ENCODE measurements around the gene MOB3A. TPM values are rescaled to one million over a fixed set of nuclear protein-coding genes. Genes with fewer than 3 reads are reported as not detected.
A peak's percentile ranks its signal among the peaks of the same experiment; 100 is the strongest.

MOB3A gene
- total and polyA plus RNA-seq, 2 of the 13 experiments (the other 11 are each of a cell fraction or from before 2014, with no cell fraction given) = 3.5 to 17.8 TPM

DNA sequence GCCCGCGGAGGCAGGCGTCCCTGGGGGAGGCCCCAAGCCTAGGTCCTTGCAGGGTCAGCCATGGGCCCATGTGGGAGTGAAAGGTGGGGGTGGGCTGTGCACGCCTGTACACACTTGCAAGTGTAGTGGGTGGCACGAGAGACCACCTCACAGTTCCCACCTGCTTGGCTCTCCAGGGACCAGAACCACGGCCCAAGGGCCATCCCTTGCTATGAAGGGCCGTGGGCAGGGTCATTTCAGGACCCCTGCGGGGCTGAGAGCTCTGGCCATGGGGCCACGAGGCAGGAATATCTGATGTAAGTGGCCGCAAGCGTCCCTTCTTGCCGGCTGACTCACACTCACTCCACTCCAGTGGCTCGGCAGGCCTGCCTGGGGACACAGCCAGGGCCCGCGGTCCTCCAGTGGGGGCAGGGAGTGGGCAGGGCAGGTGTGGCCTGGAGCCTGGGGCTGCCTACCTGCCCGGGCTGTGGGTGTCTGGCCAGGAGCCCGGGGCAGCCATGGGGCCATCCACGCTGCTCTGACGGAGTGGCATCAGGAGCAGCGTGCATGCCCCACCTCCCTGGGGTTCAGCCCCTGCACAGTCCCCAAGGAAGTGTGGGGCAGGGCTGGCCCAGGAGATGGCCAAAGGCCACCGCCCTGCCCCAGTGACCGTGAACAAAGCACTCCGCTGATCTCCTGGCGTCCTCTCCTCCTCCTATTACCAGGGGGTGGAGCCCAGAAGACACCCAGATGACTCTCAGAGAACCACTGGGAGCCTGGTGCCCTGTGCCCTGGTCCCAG, 36.5 kb downstream of the MOB3A start (continued):
- TF ChIP-seq, protein P1, sequence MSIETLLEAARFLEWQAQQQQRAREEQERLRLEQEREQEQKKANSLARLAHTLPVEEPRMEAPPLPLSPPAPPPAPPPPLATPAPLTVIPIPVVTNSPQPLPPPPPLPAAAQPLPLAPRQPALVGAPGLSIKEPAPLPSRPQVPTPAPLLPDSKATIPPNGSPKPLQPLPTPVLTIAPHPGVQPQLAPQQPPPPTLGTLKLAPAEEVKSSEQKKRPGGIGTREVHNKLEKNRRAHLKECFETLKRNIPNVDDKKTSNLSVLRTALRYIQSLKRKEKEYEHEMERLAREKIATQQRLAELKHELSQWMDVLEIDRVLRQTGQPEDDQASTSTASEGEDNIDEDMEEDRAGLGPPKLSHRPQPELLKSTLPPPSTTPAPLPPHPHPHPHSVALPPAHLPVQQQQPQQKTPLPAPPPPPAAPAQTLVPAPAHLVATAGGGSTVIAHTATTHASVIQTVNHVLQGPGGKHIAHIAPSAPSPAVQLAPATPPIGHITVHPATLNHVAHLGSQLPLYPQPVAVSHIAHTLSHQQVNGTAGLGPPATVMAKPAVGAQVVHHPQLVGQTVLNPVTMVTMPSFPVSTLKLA (IDR thresholded peaks at IDR 0.05) = no peak
- TF ChIP-seq, protein P2, sequence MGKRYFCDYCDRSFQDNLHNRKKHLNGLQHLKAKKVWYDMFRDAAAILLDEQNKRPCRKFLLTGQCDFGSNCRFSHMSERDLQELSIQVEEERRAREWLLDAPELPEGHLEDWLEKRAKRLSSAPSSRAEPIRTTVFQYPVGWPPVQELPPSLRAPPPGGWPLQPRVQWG (CRISPR knock-in tag; IDR thresholded peaks at IDR 0.05; ENCODE audit: borderline replicate concordance, low read depth) = no peak
- TF ChIP-seq ZNF546 (CRISPR knock-in tag; conservative IDR thresholded peaks at IDR 0.05) = no peak
- TF ChIP-seq, protein P3, sequence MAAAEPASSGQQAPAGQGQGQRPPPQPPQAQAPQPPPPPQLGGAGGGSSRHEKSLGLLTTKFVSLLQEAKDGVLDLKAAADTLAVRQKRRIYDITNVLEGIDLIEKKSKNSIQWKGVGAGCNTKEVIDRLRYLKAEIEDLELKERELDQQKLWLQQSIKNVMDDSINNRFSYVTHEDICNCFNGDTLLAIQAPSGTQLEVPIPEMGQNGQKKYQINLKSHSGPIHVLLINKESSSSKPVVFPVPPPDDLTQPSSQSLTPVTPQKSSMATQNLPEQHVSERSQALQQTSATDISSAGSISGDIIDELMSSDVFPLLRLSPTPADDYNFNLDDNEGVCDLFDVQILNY (CRISPR knock-in tag; conservative IDR thresholded peaks at IDR 0.05) = no peak
- no peak for TF ChIP-seq ZNF350 (CRISPR knock-in tag; IDR thresholded peaks at IDR 0.05; ENCODE audit: borderline replicate concordance, low read depth)
- TF ChIP-seq, protein P4, sequence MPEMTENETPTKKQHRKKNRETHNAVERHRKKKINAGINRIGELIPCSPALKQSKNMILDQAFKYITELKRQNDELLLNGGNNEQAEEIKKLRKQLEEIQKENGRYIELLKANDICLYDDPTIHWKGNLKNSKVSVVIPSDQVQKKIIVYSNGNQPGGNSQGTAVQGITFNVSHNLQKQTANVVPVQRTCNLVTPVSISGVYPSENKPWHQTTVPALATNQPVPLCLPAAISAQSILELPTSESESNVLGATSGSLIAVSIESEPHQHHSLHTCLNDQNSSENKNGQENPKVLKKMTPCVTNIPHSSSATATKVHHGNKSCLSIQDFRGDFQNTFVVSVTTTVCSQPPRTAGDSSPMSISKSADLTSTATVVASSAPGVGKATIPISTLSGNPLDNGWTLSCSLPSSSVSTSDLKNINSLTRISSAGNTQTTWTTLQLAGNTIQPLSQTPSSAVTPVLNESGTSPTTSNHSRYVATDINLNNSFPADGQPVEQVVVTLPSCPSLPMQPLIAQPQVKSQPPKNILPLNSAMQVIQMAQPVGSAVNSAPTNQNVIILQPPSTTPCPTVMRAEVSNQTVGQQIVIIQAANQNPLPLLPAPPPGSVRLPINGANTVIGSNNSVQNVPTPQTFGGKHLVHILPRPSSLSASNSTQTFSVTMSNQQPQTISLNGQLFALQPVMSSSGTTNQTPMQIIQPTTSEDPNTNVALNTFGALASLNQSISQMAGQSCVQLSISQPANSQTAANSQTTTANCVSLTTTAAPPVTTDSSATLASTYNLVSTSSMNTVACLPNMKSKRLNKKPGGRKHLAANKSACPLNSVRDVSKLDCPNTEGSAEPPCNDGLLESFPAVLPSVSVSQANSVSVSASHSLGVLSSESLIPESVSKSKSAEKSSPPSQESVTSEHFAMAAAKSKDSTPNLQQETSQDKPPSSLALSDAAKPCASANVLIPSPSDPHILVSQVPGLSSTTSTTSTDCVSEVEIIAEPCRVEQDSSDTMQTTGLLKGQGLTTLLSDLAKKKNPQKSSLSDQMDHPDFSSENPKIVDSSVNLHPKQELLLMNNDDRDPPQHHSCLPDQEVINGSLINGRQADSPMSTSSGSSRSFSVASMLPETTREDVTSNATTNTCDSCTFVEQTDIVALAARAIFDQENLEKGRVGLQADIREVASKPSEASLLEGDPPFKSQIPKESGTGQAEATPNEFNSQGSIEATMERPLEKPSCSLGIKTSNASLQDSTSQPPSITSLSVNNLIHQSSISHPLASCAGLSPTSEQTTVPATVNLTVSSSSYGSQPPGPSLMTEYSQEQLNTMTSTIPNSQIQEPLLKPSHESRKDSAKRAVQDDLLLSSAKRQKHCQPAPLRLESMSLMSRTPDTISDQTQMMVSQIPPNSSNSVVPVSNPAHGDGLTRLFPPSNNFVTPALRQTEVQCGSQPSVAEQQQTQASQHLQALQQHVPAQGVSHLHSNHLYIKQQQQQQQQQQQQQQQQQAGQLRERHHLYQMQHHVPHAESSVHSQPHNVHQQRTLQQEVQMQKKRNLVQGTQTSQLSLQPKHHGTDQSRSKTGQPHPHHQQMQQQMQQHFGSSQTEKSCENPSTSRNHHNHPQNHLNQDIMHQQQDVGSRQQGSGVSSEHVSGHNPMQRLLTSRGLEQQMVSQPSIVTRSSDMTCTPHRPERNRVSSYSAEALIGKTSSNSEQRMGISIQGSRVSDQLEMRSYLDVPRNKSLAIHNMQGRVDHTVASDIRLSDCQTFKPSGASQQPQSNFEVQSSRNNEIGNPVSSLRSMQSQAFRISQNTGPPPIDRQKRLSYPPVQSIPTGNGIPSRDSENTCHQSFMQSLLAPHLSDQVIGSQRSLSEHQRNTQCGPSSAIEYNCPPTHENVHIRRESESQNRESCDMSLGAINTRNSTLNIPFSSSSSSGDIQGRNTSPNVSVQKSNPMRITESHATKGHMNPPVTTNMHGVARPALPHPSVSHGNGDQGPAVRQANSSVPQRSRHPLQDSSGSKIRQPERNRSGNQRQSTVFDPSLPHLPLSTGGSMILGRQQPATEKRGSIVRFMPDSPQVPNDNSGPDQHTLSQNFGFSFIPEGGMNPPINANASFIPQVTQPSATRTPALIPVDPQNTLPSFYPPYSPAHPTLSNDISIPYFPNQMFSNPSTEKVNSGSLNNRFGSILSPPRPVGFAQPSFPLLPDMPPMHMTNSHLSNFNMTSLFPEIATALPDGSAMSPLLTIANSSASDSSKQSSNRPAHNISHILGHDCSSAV (CRISPR knock-in tag; IDR thresholded peaks at IDR 0.05; ENCODE audit: borderline replicate concordance) = no peak
- TF ChIP-seq GATAD1 (CRISPR knock-in tag; IDR thresholded peaks at IDR 0.05) = peak; percentile 19; the same call in 1 of the 2 replicates
- TF ChIP-seq, protein P5, sequence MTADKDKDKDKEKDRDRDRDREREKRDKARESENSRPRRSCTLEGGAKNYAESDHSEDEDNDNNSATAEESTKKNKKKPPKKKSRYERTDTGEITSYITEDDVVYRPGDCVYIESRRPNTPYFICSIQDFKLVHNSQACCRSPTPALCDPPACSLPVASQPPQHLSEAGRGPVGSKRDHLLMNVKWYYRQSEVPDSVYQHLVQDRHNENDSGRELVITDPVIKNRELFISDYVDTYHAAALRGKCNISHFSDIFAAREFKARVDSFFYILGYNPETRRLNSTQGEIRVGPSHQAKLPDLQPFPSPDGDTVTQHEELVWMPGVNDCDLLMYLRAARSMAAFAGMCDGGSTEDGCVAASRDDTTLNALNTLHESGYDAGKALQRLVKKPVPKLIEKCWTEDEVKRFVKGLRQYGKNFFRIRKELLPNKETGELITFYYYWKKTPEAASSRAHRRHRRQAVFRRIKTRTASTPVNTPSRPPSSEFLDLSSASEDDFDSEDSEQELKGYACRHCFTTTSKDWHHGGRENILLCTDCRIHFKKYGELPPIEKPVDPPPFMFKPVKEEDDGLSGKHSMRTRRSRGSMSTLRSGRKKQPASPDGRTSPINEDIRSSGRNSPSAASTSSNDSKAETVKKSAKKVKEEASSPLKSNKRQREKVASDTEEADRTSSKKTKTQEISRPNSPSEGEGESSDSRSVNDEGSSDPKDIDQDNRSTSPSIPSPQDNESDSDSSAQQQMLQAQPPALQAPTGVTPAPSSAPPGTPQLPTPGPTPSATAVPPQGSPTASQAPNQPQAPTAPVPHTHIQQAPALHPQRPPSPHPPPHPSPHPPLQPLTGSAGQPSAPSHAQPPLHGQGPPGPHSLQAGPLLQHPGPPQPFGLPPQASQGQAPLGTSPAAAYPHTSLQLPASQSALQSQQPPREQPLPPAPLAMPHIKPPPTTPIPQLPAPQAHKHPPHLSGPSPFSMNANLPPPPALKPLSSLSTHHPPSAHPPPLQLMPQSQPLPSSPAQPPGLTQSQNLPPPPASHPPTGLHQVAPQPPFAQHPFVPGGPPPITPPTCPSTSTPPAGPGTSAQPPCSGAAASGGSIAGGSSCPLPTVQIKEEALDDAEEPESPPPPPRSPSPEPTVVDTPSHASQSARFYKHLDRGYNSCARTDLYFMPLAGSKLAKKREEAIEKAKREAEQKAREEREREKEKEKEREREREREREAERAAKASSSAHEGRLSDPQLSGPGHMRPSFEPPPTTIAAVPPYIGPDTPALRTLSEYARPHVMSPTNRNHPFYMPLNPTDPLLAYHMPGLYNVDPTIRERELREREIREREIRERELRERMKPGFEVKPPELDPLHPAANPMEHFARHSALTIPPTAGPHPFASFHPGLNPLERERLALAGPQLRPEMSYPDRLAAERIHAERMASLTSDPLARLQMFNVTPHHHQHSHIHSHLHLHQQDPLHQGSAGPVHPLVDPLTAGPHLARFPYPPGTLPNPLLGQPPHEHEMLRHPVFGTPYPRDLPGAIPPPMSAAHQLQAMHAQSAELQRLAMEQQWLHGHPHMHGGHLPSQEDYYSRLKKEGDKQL (CRISPR knock-in tag; IDR thresholded peaks at IDR 0.05; ENCODE audit: low read depth) = peak; percentile 54; the same call in 1 of the 2 replicates
- no peak for TF ChIP-seq ZNF615 (CRISPR knock-in tag; IDR thresholded peaks at IDR 0.05; ENCODE audit: borderline replicate concordance)
- TF ChIP-seq MIER3 (CRISPR knock-in tag; IDR thresholded peaks at IDR 0.05; ENCODE audit: borderline replicate concordance) = 0 out of 2 replicates have a peak, but pooled peaks have one; percentile 15
- TF ChIP-seq SMAD3 (CRISPR knock-in tag; IDR thresholded peaks at IDR 0.05) = peak; percentile 72; the same call in 1 of the 2 replicates

Measured in HepG2 (cell line).